ENCODE data around the gene FLRT2. TPM values are rescaled to one million over a fixed set of nuclear protein-coding genes. Genes with fewer than 3 reads are reported as not detected.

Gene FLRT2
- total RNA-seq, 4 donors from 2014 or later: 3.4 to 7.0 (median 4.0) TPM

DNA sequence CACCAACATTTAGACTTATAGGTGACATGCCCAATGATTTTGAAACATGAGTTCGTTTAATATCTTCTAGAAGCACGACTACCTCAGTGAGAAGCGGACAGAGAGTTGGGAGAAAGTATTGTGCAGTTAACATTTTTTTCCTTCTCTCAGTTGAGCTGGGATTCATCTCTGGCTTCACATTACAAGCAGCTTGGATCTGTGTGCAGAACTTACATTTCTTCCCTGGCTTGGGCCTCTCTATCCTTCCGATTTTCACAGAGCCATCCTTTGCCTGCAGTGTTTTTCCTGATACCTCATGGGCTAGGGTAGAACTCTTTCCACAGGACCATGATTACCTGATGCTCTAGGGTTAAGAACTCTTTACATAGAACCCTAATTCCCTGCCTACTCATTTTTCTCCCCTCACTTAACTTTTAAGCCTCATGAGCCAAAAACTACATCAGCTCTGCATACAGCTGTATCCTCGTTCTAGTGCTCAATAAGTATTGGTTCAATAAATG lies 86.5 kb downstream of the FLRT2 start:
- intact Hi-C loops (cut with DNase I; ENCODE audit: low total_unique reads) (no loop called here), in situ Hi-C loops (cut with MboI; ENCODE audit: low pct_ligation_motif_present in 1 of 4, low pct_unique_long_range_greater_than_20kb in 1 of 4, low sequenced_read_pairs in 3 of 4) (no loop called here)
- no peaks in the 10 kb centered on the region for H3K9me3 ChIP-seq
- no peak overlapping the region for H3K4me3 ChIP-seq
- H3K36me3 ChIP-seq: no peaks in the 10 kb centered on the region
- no peak for TF ChIP-seq POLR2A (IDR thresholded peaks at IDR 0.05)
- TF ChIP-seq, protein P1, sequence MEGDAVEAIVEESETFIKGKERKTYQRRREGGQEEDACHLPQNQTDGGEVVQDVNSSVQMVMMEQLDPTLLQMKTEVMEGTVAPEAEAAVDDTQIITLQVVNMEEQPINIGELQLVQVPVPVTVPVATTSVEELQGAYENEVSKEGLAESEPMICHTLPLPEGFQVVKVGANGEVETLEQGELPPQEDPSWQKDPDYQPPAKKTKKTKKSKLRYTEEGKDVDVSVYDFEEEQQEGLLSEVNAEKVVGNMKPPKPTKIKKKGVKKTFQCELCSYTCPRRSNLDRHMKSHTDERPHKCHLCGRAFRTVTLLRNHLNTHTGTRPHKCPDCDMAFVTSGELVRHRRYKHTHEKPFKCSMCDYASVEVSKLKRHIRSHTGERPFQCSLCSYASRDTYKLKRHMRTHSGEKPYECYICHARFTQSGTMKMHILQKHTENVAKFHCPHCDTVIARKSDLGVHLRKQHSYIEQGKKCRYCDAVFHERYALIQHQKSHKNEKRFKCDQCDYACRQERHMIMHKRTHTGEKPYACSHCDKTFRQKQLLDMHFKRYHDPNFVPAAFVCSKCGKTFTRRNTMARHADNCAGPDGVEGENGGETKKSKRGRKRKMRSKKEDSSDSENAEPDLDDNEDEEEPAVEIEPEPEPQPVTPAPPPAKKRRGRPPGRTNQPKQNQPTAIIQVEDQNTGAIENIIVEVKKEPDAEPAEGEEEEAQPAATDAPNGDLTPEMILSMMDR (IDR thresholded peaks at IDR 0.05): no peak
- TF ChIP-seq EP300 (IDR thresholded peaks at IDR 0.05; ENCODE audit: low read depth): no peak
- TF ChIP-seq POLR2AphosphoS5 (IDR thresholded peaks at IDR 0.05): no peak
- no peaks in the 10 kb centered on the region for H3K27me3 ChIP-seq
- H3K4me1 ChIP-seq: no peaks in the 10 kb centered on the region
- 73 to 77% methylated on average over 5 of the region's 5 CpGs for WGBS, 2 donors (ENCODE audit: low coverage in 1 of 2)
- no peak overlapping the region for H3K27ac ChIP-seq
- DNase-seq: no peak

DNA sequence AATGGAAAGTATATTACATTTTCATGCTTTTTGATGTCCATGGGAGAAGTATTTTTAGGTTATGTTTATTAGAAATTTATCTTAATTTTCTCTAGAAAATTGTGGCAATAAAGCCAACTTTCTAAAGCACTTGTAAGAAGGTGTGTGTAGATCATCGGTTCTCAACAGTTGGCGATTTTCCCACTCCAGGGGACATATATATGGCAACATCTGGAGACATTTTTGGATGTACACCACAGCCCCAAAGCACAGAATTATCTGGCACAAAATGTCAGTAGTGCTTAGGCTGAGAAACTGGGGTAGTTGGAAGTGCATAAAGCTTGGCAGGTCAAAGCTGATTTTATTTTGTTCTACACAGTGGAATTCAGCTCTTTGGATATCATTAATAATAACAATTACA lies 86.9 kb downstream of the FLRT2 start:
- H3K36me3 ChIP-seq: no peaks in the 10 kb centered on the region
- intact Hi-C loops (cut with DNase I; ENCODE audit: low total_unique reads): no loop called here
- WGBS, 2 donors (ENCODE audit: low coverage in 1 of 2): 83 to 86% methylated on average over 2 of the region's 2 CpGs

DNA sequence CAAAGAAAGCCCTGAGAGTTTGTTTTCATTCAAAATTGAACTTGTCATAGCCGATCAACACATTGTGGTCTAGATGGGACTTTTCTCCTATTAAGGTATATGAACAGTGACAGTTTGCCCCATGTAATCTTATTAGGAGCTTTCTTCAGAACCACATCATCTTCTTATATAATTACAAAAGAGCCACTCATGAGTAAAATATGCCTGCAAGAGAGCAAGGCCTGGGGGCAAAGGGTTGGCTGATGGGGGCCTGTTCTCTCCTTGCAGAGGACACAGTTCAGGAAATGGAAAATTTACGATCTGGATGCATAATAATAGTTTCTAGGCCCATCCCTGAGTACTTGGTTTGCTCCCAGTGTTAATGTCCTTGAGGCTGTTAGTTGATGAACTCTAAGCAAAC lies 87.8 kb downstream of the FLRT2 start:
- Histone ChIP-seq H3K27me3 (no peaks in the 10 kb centered on the region), H3K4me3 (no peak overlapping the region), H3K36me3 (no peaks in the 10 kb centered on the region), H3K4me1 (no peaks in the 10 kb centered on the region), H3K27ac (no peak overlapping the region), H3K9me3 (no peaks in the 10 kb centered on the region)
- intact Hi-C loops (cut with DNase I; ENCODE audit: low total_unique reads) (no loop called here), in situ Hi-C loops (cut with MboI; ENCODE audit: low pct_ligation_motif_present in 1 of 4, low pct_unique_long_range_greater_than_20kb in 1 of 4, low sequenced_read_pairs in 3 of 4) (no loop called here)
- WGBS, 2 donors (ENCODE audit: low coverage in 1 of 2): 52 to 60% methylated on average over 2 of the region's 2 CpGs
- TF ChIP-seq EP300 (IDR thresholded peaks at IDR 0.05; ENCODE audit: low read depth) (no peak), POLR2A (IDR thresholded peaks at IDR 0.05) (no peak), POLR2AphosphoS5 (IDR thresholded peaks at IDR 0.05) (no peak)
- TF ChIP-seq, protein P1 (IDR thresholded peaks at IDR 0.05): no peak
- no peak for DNase-seq

More for the DNA sequence above, 86.9 kb downstream of the FLRT2 start:
- no peaks in the 10 kb centered on the region for H3K4me1 ChIP-seq
- no peaks in the 10 kb centered on the region for H3K9me3 ChIP-seq
- in situ Hi-C loops (cut with MboI; ENCODE audit: low pct_ligation_motif_present in 1 of 4, low pct_unique_long_range_greater_than_20kb in 1 of 4, low sequenced_read_pairs in 3 of 4): no loop called here
- DNase-seq: no peak
- no peak for TF ChIP-seq EP300 (IDR thresholded peaks at IDR 0.05; ENCODE audit: low read depth)
- TF ChIP-seq, protein P1 (IDR thresholded peaks at IDR 0.05): no peak
- TF ChIP-seq POLR2AphosphoS5 (IDR thresholded peaks at IDR 0.05): no peak
- no peak for TF ChIP-seq POLR2A (IDR thresholded peaks at IDR 0.05)
- no peak overlapping the region for H3K4me3 ChIP-seq
- H3K27ac ChIP-seq: no peak overlapping the region
- no peaks in the 10 kb centered on the region for H3K27me3 ChIP-seq

DNA sequence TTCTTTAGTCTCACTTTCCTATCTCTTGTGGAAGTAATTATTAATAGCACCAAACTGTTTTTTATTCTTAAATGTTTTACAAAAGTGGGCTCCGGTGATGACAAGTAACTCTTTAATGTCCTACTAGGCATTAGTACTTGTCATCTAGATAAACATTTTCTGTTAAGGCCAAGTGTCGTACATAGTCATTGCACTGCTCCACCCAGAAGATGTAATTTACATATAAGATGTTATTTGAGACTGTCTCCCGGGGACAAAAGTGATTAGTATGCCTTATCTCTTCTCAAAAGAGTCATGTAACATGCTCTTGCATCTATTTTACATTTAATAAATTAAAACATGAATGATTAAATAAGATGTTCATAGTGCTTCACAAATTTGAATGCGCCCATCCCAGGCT lies 88.4 kb downstream of the FLRT2 start:
- in situ Hi-C loops (cut with MboI; ENCODE audit: low pct_ligation_motif_present in 1 of 4, low pct_unique_long_range_greater_than_20kb in 1 of 4, low sequenced_read_pairs in 3 of 4): no loop called here
- no peak overlapping the region for H3K4me3 ChIP-seq
- no peaks in the 10 kb centered on the region for H3K27me3 ChIP-seq
- no peaks in the 10 kb centered on the region for H3K4me1 ChIP-seq
- intact Hi-C loops (cut with DNase I; ENCODE audit: low total_unique reads): no loop called here
- DNase-seq: no peak
- WGBS, 2 donors (ENCODE audit: low coverage in 1 of 2): 75 to 86% methylated on average over 4 of the region's 4 CpGs
- no peaks in the 10 kb centered on the region for H3K36me3 ChIP-seq
- H3K9me3 ChIP-seq: no peaks in the 10 kb centered on the region
- TF ChIP-seq, protein P1 (IDR thresholded peaks at IDR 0.05): no peak
- no peak for TF ChIP-seq POLR2A (IDR thresholded peaks at IDR 0.05)
- no peak for TF ChIP-seq POLR2AphosphoS5 (IDR thresholded peaks at IDR 0.05)
- TF ChIP-seq EP300 (IDR thresholded peaks at IDR 0.05; ENCODE audit: low read depth): no peak
- no peak overlapping the region for H3K27ac ChIP-seq
